Stomach (tissue), 4 donors: Measurements from ENCODE around the gene GDPGP1.

Experiments used
- EP300 ChIP-seq: sonication (generic); formaldehyde crosslinking; IDR thresholded peaks from one replicate; pipeline ENCODE4 v1.6.1; 2017; ENCODE audit warnings: antibody characterized with exemption
- TF ChIP-seq, protein P1 (sequence below), 7 experiments: fragments of 450-650 bp in 4 of 7; fragments of 200-600 bp in 3 of 7; sonication (generic) in 3 of 7; IDR thresholded peaks; one replicate each; pipeline ENCODE4 v1.5.1; 2016 to 2019; ENCODE audit warnings: antibody characterized with exemption in 7 of 7, control low read depth in 2 of 7, mild to moderate bottlenecking in 1 of 7

DNA sequence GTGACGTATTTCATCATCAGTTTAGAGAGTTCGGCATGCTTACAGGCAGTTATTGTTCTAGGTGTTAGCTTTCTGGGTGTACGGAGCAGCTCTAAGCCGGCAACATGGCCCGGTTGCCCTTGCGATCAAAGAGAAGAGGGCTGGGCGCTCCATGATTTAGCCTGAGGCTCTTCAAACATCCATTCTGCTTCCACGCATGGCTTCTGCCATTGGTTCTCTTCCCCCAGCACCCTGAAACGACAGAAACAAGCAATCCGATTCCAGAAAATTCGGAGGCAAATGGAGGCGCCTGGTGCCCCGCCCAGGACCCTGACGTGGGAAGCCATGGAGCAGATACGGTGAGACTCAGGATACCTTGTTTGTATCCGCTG lies 32.0 kb downstream of the GDPGP1 start:
- TF ChIP-seq, protein P1, sequence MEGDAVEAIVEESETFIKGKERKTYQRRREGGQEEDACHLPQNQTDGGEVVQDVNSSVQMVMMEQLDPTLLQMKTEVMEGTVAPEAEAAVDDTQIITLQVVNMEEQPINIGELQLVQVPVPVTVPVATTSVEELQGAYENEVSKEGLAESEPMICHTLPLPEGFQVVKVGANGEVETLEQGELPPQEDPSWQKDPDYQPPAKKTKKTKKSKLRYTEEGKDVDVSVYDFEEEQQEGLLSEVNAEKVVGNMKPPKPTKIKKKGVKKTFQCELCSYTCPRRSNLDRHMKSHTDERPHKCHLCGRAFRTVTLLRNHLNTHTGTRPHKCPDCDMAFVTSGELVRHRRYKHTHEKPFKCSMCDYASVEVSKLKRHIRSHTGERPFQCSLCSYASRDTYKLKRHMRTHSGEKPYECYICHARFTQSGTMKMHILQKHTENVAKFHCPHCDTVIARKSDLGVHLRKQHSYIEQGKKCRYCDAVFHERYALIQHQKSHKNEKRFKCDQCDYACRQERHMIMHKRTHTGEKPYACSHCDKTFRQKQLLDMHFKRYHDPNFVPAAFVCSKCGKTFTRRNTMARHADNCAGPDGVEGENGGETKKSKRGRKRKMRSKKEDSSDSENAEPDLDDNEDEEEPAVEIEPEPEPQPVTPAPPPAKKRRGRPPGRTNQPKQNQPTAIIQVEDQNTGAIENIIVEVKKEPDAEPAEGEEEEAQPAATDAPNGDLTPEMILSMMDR (IDR thresholded peaks at IDR 0.05), result no peak
- no peak for TF ChIP-seq EP300
